Duodenal mucosa (tissue), 2 donors: ENCODE measurements around the gene SELENOS.

Experiments
- H3K27ac ChIP-seq: one replicate; pipeline ENCODE4 v1.7.0; 2013; ENCODE audit warnings: low read depth, low read length
- H3K27me3 ChIP-seq, 2 donors: one replicate each; pipeline ENCODE4 v1.7.0; 2013; ENCODE audit warnings: low read length in 2 of 2, control low read depth in 1 of 2; ENCODE audit not compliant: insufficient read depth in 2 of 2, control insufficient read depth in 1 of 2
- H3K36me3 ChIP-seq, 2 donors: one replicate each; pipeline ENCODE4 v1.7.0; 2013; ENCODE audit warnings: low read length in 2 of 2, control low read depth in 1 of 2; ENCODE audit not compliant: insufficient read depth in 2 of 2, control insufficient read depth in 1 of 2
- H3K4me1 ChIP-seq, 2 donors: one replicate each; pipeline ENCODE4 v1.7.0; 2013; ENCODE audit warnings: low read length in 2 of 2, control low read depth in 1 of 2; ENCODE audit not compliant: insufficient read depth in 2 of 2, control insufficient read depth in 1 of 2
- H3K4me3 ChIP-seq, 2 donors: one replicate each; pipeline ENCODE4 v1.7.0; 2013; ENCODE audit warnings: low read length in 2 of 2, low read depth in 1 of 2
- H3K9ac ChIP-seq, 2 donors: one replicate each; pipeline ENCODE4 v1.7.0; 2013; ENCODE audit warnings: low read length in 2 of 2, low read depth in 1 of 2
- H3K9me3 ChIP-seq, 2 donors: one replicate each; pipeline ENCODE4 v1.7.0; 2013; ENCODE audit warnings: low read length in 2 of 2, control low read depth in 1 of 2; ENCODE audit not compliant: control insufficient read depth in 1 of 2

Gene SELENOS

GRCh38 chr15:101242160-101242998, 34.9 kb downstream of the SELENOS start:
- H3K4me1 ChIP-seq = peaks cover 51 to 62% of the 10 kb centered on the region in 2 donors
- H3K9ac ChIP-seq = peak overlapping the region in 1 of 2 donors; percentile 15
- peak overlapping the region; percentile 46 to 54 for H3K4me3 ChIP-seq
- H3K27ac ChIP-seq = no peak overlapping the region
- no peaks in the 10 kb centered on the region for H3K36me3 ChIP-seq
- H3K9me3 ChIP-seq = no peaks in the 10 kb centered on the region
- H3K27me3 ChIP-seq = no peaks in the 10 kb centered on the region

GRCh38 chr15:101240358-101240757, 36.9 kb downstream of the SELENOS start:
- H3K9me3 ChIP-seq = no peaks in the 10 kb centered on the region
- H3K9ac ChIP-seq = no peak overlapping the region
- H3K4me3 ChIP-seq = no peak overlapping the region
- H3K27ac ChIP-seq = no peak overlapping the region
- H3K27me3 ChIP-seq = no peaks in the 10 kb centered on the region
- H3K4me1 ChIP-seq = peaks cover 39 to 49% of the 10 kb centered on the region in 2 donors
- H3K36me3 ChIP-seq = peaks cover under 1 to 2% of the 10 kb centered on the region in 2 donors

DNA sequence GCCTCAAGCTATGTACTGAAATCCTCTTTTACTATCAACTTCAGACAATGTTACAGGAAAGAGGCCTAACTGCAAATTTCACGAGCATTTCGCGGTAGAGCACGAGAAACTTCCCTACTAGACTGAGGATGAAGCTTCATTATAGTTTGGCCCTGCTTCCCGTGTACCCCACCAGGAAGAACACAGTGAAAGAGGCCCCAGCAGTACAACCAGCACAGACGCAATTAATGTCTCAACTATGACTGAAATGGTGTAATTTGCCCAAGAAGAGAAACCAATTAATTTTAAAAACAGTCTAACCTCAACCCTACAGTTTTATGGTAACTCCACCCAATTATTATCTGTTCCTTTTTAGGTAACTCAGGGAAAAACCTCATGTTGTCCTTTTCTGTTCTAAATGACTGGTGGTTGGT, 37.6 kb downstream of the SELENOS start:
- Histone ChIP-seq H3K36me3 (peaks cover 5 to 8% of the 10 kb centered on the region in 2 donors), H3K27me3 (no peaks in the 10 kb centered on the region), H3K4me3 (no peak overlapping the region), H3K27ac (no peak overlapping the region), H3K9ac (no peak overlapping the region), H3K9me3 (no peaks in the 10 kb centered on the region), H3K4me1 (peaks cover 34 to 42% of the 10 kb centered on the region in 2 donors)

DNA sequence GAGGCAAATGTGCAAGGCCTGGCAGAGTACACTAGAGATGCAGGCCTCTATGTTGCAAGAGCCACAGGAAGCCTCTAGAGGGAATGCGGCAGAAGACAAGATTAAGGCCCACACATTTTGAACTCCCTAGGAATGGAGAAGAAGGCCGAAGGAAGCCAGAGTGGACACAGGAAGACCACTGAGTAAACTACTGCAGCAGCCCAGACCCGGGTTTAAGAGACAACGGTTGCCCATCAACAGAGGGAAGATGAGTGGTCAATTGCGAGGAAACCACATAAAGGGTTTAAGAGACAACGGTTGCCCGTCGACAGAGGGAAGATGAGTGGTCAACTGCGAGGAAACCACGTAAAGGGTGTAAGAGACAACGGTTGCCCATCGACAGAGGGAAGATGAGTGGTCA, 40.0 kb downstream of the SELENOS start:
- H3K4me3 ChIP-seq = no peak overlapping the region
- no peak overlapping the region for H3K27ac ChIP-seq
- peaks cover 8 to 18% of the 10 kb centered on the region in 2 donors for H3K36me3 ChIP-seq
- H3K4me1 ChIP-seq = peaks cover 13 to 28% of the 10 kb centered on the region in 2 donors
- no peaks in the 10 kb centered on the region for H3K27me3 ChIP-seq
- no peaks in the 10 kb centered on the region for H3K9me3 ChIP-seq
- H3K9ac ChIP-seq = no peak overlapping the region

DNA sequence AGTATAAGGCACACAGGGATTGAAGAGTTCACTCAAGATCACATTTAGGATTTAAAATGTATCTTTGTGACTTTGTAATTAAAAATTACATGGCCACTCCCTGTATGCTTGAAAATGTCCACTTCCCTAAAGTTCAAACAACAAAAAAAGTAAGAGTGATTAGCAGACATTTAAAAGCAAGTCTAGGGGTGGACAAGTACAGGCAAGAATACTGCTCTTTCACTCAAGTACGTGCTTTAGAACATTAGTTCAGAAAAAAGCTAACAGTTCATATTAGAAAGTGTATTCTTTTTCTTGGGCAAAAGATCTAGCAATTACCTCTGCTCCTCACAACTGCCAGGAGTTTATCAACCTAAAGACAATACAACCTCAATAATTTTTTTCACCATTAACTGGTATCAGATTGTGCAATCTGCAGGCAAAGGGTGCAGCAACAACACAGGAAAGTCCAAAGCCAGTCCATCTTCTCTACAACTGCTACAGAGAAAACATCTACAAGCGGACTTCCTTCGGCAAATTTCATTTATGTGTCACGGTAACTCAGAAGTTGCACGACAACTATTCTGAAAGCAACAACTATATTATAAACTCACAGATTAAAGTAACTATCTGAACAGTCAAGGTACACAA, 43.5 kb downstream of the SELENOS start:
- H3K27me3 ChIP-seq = no peaks in the 10 kb centered on the region
- H3K27ac ChIP-seq = no peak overlapping the region
- H3K4me1 ChIP-seq = peaks cover 0 to 7% of the 10 kb centered on the region in 2 donors
- H3K36me3 ChIP-seq = peaks cover 8 to 23% of the 10 kb centered on the region in 2 donors
- H3K9me3 ChIP-seq = no peaks in the 10 kb centered on the region
- no peak overlapping the region for H3K4me3 ChIP-seq
- H3K9ac ChIP-seq = no peak overlapping the region

- H3K4me3 ChIP-seq = no peak overlapping the region
- H3K27me3 ChIP-seq = no peaks in the 10 kb centered on the region
- H3K9me3 ChIP-seq = peaks cover 0 to 7% of the 10 kb centered on the region in 2 donors
- no peak overlapping the region for H3K27ac ChIP-seq
- peaks cover 8 to 23% of the 10 kb centered on the region in 2 donors for H3K36me3 ChIP-seq
- no peak overlapping the region for H3K9ac ChIP-seq
- peaks cover 0 to 3% of the 10 kb centered on the region in 2 donors for H3K4me1 ChIP-seq
Measured at GRCh38 chr15:101232677-101233076, 44.6 kb downstream of the SELENOS start.

- Histone ChIP-seq H3K4me3 (no peak overlapping the region), H3K27ac (no peak overlapping the region), H3K36me3 (peaks cover 4 to 16% of the 10 kb centered on the region in 2 donors), H3K9ac (no peak overlapping the region), H3K4me1 (no peaks in the 10 kb centered on the region), H3K9me3 (peaks cover 0 to 7% of the 10 kb centered on the region in 2 donors), H3K27me3 (no peaks in the 10 kb centered on the region)
Measured at GRCh38 chr15:101228313-101228712, 49.0 kb downstream of the SELENOS start.

GRCh38 chr15:101225658-101226057, 51.6 kb downstream of the SELENOS start:
- Histone ChIP-seq H3K4me3 (no peak overlapping the region), H3K4me1 (peaks cover 0 to 12% of the 10 kb centered on the region in 2 donors), H3K27ac (no peak overlapping the region), H3K9ac (no peak overlapping the region), H3K36me3 (peaks cover 4% of the 10 kb centered on the region in 2 donors), H3K9me3 (peaks cover 0 to 7% of the 10 kb centered on the region in 2 donors), H3K27me3 (no peaks in the 10 kb centered on the region)
